OCI-LY1 (cell line): ENCODE results near the gene HAPLN1.

ENCODE experiments used
- CTCF ChIP-seq: fragments of 200-600 bp; sonication (generic), shearing (Covaris generic); IDR thresholded peaks from 2 replicates; pipeline ENCODE4 v1.5.1; 2017; ENCODE audit warnings: mild to moderate bottlenecking, antibody characterized with exemption, low read length, moderate library complexity, mixed read lengths
- EZH2 ChIP-seq: fragments of 200-600 bp; sonication (generic), shearing (Covaris generic); IDR thresholded peaks from 2 replicates; pipeline ENCODE4 v1.8.0; 2017; ENCODE audit warnings: borderline replicate concordance, mixed run types, mild to moderate bottlenecking, antibody characterized with exemption, low read length, moderate library complexity, mixed read lengths

GRCh38 chr5:83688281-83688680 is 32.4 kb downstream of the HAPLN1 start:
- TF ChIP-seq CTCF (no peak), EZH2 (no peak)
